DMS153 treated with DMSO at 0.1 percent for 48 hours (cell line): ENCODE results near the gene TTPAL.

ENCODE experiments used
- DNase-seq: peaks from one replicate; lab custom pipeline; 2025; ENCODE audit not compliant: unreplicated experiment; lab: John Stamatoyannopoulos, UW

Gene TTPAL, protein sequence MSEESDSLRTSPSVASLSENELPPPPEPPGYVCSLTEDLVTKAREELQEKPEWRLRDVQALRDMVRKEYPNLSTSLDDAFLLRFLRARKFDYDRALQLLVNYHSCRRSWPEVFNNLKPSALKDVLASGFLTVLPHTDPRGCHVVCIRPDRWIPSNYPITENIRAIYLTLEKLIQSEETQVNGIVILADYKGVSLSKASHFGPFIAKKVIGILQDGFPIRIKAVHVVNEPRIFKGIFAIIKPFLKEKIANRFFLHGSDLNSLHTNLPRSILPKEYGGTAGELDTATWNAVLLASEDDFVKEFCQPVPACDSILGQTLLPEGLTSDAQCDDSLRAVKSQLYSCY

DNA sequence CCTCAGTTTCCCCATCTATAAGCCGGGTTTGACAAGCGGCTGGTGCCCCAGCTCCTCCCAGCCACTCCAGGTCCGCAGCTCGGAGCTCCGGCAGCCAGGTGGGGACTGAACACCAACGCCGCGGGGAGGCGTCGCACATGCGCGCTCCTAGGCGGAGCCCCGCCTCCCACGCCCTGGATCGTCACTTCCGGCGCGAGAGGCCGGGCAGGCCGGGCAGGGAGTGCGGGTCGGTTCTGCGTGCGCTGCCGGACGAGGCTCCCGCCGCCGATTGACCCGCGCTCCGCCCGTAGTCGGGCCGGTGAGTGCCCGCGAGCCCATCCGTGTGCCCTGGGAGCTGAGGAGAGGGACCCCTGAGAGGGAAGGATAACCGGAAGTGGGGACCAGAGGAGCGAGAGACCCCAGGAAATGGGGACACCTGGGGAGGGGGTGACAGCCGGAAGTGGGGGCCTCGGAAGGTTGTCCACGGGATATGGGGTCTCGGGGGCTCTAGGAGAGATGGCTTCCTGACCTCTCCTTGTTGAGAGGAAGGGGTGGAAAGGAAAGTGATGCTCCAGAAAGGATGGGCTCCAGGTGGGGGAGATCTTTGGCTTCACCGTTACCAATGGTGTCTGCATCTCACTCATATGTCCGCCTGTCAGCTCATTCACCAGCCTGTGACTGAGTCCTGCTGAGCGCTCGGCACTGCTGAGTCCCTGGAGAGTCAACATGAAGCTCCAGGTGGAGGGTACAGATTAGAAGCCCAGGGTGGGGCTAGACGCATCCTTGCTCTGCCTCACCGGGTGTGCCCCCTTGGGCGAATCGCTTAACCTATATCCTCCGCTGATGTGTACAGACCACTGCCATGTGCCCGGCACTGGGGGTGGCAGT is at the start of gene TTPAL:
TTPAL (plus strand) TSS at position 181 of the 867 bp plus-strand sequence. CDS start 4,126 bp downstream, outside the sequence.
- DNase-seq: peak; percentile 67

DNA sequence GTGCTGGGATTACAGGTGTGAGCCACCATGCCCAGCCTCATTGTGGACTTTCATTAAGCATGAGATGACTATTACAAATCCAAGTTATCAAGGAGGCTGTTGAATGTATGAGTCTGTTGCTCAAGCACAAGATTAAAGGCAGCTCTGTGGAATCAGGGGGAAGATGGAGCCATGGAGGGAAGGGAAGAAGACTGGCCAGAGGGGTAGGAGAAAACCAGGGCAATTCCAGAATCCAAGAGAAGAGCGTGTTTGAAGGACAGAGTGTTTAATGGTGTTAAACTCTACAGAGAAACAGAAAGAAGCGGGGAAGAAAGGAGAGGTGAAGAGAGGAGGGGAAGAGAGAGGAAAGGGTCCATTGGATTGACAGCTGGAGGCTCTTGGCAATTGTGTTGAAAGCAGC is 49.8 kb upstream of the TTPAL start:
- DNase-seq: no peak

DNA sequence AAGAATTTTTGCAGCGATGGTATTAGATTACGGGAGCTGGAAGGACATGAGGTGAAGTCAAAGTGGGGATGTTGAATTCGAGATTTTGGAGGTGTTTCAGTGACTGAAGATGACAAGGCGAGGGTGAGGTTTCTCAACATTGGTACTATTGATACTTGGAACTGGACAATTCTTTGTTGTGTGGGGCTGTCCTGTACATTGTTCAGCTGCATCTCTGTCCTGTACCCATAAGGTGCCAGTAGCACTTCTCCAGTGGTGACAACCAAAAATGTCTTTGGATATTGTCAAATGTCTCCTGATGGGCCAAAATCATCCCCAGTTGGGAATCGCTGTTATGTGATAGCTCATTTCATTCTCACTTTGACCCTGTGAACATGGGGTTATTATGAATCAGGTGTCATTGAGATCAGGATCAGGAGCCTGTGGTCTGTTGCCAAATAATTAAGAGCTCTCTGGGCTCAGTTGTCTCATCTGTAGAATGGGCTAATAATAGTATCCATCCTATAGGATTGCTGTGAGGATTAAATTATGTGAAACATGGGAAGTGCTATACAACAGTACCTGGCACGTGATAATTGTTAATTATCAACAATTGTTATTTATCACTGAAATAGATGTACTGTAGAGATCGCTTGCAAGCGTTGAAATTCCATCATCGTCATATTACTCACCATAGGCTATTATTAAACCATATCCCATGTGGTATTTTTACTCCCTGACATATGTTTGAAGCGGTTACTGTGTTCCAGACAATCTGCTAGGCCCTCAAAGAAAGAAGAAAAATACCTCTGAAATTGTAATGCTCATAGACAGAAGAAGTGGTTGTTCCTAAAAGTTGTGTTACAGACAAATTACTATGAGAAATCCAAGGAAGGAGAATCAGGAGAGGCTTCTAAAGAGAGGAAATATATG is 48.5 kb upstream of the TTPAL start:
- DNase-seq: no peak

DNA sequence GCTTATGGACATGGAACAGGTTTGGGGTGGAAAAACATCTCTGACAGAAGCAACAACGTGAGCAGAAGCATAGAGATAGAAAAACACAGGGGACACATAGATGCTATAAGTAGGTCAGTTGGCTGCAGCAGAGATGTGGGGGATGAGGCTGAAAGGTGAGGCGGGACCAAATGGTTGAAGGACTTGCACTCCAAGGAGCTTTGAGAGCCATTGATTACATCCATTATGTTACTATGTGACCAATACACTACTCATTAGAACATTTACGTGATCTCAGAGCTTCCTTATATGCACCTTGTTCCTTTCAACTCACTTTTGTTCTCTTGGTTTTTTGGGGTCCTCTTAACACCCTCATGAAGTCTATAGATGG is 47.9 kb upstream of the TTPAL start:
- DNase-seq: no peak

DNA sequence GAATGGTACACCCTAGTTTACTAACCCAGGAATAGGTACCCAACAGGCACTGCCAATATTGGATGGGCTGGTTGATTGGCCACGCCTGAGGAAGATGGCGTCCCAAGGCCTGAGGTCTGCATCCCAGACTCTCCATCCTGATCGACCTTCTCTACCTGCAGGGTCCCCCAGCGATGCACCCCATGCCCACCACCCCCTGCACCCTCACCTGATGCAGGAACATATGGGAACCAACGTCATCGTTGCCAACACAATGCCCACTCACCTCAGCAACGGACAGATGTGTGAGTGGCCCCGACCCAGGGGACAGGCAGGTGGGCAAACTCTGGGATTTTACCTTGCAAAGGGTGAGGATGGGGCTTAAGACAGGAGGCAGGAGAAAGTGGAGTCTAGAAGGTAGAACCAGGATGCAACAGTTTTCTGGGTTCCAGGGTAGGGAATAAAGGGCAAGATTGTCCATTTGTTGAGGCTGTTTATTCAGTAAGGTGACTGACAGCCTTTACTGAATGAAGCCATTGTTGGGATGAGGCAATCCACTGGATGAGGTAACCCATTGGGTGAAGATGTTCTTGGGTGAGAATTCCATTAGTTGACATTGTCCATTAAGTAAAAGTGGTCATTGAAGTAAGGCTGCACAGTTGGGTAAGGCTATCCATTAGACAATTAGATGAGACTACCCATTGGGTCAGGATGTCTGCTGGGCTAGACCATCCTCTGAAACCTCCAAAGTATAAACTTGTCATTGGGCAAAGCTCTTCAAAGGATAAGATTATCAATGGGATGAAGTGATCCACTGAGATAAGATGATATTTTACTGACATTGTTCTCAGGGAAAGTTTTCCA is 47.3 kb upstream of the TTPAL start:
- no peak for DNase-seq

DNA sequence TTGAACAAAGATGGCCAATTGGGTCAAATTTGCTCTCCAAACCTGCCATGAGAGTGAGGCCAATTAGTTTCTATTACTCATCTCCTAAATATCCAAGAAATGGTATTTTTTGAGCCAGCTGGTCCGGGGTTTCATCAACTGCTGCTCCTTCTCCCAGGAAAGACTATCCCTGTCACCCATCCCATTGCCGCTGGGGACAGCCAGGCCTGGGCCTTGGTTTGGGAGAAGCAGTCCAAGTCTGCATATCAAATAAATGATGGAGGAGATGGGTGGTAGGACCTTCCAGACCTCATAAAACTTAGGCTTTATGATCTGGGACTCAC is 46.7 kb upstream of the TTPAL start:
- no peak for DNase-seq

DNA sequence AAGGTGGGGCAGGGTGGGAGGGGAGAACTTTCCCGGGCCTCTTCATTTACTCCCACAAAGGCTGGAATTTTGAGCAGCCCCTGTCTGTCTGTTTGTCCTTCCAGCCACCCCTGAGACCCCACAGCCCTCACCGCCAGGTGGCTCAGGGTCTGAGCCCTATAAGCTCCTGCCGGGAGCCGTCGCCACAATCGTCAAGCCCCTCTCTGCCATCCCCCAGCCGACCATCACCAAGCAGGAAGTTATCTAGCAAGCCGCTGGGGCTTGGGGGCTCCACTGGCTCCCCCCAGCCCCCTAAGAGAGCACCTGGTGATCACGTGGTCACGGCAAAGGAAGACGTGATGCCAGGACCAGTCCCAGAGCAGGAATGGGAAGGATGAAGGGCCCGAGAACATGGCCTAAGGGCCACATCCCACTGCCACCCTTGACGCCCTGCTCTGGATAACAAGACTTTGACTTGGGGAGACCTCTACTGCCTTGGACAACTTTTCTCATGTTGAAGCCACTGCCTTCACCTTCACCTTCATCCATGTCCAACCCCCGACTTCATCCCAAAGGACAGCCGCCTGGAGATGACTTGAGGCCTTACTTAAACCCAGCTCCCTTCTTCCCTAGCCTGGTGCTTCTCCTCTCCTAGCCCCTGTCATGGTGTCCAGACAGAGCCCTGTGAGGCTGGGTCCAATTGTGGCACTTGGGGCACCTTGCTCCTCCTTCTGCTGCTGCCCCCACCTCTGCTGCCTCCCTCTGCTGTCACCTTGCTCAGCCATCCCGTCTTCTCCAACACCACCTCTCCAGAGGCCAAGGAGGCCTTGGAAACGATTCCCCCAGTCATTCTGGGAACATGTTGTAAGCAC is 46.0 kb upstream of the TTPAL start:
- DNase-seq: no peak

DNA sequence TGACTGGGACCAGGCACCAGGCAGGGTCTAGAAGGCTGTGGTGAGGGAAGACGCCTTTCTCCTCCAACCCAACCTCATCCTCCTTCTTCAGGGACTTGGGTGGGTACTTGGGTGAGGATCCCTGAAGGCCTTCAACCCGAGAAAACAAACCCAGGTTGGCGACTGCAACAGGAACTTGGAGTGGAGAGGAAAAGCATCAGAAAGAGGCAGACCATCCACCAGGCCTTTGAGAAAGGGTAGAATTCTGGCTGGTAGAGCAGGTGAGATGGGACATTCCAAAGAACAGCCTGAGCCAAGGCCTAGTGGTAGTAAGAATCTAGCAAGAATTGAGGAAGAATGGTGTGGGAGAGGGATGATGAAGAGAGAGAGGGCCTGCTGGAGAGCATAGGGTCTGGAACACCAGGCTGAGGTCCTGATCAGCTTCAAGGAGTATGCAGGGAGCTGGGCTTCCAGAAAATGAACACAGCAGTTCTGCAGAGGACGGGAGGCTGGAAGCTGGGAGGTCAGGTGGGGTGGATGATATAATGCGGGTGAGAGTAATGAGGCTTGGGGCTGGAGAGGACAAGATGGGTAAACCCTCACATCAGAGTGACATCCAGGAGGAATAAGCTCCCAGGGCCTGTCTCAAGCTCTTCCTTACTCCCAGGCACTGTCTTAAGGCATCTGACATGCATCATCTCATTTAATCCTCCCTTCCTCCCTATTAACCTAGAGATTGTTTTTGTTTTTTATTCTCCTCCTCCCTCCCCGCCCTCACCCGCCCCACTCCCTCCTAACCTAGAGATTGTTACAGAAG is 45.2 kb upstream of the TTPAL start:
- no peak for DNase-seq

DNA sequence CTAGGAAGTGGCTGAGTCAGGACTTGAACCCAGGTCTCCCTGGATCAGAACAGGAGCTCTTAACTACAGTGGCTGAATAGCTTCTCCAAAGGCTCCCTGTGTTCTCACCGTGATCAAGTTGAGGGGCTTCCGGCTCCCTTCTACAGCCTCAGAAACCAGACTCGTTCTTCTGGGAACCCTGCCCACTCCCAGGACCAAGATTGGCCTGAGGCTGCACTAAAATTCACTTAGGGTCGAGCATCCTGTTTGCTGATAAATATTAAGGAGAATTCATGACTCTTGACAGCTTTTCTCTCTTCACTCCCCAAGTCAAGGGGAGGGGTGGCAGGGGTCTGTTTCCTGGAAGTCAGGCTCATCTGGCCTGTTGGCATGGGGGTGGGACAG is 44.6 kb upstream of the TTPAL start:
- DNase-seq: no peak

DNA sequence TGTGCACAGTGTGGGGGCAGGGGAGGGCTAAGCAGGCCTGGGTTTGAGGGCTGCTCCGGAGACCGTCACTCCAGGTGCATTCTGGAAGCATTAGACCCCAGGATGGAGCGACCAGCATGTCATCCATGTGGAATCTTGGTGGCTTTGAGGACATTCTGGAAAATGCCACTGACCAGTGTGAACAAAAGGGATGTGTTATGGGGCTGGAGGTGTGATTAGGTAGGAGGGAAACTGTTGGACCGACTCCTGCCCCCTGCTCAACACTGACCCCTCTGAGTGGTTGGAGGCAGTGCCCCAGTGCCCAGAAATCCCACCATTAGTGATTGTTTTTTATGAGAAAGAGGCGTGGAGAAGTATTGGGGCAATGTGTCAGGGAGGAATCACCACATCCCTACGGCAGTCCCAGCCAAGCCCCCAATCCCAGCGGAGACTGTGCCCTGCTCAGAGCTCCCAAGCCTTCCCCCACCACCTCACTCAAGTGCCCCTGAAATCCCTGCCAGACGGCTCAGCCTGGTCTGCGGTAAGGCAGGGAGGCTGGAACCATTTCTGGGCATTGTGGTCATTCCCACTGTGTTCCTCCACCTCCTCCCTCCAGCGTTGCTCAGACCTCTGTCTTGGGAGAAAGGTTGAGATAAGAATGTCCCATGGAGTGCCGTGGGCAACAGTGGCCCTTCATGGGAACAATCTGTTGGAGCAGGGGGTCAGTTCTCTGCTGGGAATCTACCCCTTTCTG is 44.0 kb upstream of the TTPAL start:
- no peak for DNase-seq

DNA sequence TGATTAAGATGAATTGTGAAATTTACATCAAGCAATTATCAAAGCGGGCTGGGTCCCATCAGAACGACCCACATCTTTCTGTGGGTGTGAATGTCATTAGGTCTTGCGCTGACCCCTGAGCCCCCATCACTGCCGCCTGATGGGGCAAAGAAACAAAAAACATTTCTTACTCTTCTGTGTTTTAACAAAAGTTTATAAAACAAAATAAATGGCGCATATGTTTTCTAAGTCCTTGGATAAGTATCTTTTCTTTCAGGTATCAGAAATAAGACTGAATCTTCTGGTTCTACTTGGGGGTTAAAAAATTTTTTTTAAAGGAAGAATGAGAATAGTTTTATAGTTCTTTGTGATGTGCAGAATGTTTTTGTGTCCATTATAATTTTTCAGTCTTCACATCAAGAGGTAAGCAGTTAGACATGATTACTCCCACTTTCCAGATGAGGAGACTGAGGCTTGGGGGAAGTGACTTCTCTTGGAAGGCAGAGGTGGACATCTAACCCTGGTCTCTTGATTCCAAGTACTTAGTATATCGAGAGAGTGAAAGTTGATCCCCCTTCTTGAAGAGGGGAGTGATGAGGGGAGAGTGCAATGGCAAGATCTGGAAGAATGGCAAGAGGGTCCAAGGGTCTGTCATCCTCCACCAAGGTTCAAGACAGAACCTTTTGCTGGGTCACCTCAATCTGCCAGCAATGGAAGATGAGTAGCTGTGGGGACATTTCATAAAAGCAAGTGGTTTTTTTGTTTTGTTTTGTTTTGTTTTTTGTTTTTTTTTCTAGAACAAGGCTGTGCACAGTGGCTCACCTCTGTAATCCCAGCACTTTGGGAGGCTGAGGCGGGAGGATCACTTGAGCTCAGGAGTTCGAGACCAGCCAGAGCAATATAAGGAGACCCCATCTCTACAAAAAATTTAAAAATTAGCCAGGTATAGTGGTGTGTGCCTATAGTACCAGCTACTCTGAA is 42.8 kb upstream of the TTPAL start:
- no peak for DNase-seq

DNA sequence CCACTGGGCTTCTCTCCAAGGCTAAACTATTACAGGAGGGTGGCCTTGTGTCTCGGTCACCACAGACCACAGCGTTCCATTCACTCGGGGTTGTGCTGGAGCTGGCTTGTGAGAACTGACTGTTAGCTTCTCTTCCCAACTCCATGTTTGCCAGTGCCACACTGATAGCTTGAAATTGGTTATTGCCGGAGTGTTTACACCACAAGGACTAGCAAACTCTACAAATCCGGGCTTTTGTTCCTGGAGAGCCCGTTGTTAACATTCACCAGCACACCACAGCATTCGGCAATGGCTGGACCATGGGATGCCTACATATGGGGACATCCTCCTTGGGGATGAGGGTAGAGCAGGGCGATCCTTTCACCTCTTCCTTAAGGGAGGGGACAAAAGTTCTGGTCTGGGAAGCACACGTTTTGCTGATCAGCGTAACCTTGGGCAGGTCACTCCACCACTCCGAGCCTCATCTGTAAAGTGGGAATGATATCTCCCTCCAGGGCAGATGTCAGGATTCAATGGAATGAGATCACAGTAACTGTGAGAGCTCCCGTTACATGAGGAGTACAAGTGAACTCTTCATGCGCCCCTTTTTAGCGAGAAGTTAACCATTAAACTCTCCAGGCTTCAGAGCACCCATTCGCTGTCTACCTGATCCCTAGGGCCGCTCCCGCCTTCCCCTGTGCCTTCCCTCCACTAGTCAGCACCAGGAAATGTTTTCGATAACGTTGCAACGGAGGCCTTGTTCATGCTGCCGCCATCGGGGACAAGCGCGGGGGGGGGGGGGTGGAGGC is 41.7 kb upstream of the TTPAL start:
- no peak for DNase-seq

DNA sequence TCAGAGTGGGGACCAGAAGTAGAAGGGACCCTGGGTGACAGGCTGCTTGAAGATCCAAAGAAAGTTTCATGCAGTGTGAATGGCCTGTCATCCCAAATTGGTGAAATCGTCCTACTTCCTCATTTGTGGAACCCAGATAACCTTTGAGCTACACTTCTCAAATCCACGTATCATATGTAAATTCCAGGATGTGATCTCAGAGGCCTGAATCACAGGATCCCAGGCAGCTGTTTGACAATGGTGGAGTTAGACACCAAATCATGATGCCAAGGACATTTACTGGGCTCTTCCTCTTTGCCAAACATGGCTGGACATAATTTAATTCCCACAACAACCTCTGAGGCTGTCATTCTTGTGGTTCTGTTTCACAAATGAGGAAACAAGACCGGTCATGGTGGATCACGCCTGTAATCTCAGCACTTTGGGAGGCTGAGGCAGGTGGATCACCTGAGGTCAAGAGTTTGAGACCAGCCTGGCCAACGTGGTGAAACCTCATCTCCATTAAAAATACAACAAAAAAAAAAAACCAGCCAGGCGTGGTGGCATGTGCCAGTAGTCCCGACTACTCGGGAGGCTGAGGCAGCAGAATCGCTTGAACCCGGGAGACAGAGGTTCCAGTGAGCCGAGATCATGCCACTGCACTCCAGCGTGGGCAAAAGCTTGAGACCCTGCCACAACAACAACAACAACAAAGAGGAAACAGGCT is 39.9 kb upstream of the TTPAL start:
- DNase-seq: no peak

DNA sequence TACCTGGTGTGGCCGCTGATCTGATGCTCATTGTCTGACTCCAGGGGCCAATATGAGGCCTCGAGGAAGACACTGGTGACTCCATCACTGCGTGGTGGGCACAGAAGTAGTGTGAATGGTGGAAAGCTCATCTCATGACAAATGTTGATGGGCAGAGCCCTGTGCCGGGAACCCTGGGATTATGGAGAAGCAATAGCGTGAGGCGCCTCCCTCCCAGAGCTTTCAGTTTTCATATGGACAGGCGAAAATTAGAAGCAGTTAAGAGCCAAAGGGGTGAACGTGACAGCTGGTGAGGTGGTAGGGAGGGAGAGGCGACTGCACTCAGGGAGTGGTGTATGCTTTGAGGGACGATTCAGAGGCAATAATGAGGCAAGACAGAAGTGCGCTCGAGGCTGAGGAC is 39.3 kb upstream of the TTPAL start:
- no peak for DNase-seq

DNA sequence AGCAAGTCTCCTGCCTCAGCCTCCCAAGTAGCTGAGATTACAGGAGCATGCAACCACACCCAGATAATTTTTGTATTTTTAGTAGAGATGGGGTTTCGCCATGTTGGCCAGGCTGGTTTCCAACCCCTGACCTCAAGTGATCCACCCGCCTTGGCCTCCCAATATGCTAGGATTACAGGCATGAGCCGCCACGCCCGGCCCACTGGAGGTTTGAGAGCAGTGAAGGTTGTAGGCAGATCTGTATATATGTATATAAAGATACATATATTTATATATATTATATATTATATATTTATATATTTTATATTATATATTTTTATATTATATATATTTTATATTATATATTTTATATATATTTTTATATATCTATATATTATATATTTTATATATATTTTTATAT is 38.2 kb upstream of the TTPAL start:
- DNase-seq: no peak

DNA sequence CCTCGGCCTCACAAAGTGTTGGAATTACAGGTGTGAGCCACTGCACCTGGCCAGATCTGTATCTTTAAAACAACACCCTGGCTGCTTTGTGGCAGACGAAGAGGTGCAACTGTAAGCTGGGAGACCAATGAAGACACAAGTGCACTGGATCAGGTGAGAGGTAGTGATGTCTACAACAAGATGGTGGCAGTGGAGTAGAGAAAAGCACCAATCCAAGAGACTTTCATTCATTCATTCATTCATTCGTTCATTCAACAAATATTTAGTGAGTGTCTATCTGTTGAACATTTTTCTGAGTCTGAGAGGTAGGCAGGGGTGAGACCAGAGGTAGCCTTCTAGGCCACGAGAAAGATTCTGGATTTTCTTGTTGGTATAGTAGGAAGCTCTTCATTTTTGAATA is 36.9 kb upstream of the TTPAL start:
- DNase-seq: no peak
